K562 (cell line): ENCODE measurements around the gene NDUFB10. TPM values are rescaled to one million over a fixed set of nuclear protein-coding genes. Genes with fewer than 3 reads are reported as not detected.

Experiments used
- AFF4 ChIP-seq: sonication (generic); formaldehyde crosslinking; IDR thresholded peaks from 2 replicates; pipeline ENCODE4 v1.8.0; 2023; ENCODE audit warnings: mild to moderate bottlenecking, missing genetic modification reagents
- ATF3 ChIP-seq, 2 experiments: fragments of 450-650 bp in 1 of 2; sonication (generic) in 1 of 2; formaldehyde crosslinking in 1 of 2; IDR thresholded peaks in 1 of 2; conservative IDR thresholded peaks in 1 of 2; 2 replicates each; pipeline versions ENCODE4 v1.6.1 to v1.8.1; 2016 to 2023; ENCODE audit warnings: mild to moderate bottlenecking in 2 of 2, moderate library complexity in 2 of 2, inconsistent platforms in 1 of 2, missing genetic modification reagents in 1 of 2
- CBFA2T3 ChIP-seq: fragments of 450-650 bp; IDR thresholded peaks from 2 replicates; pipeline ENCODE4 v1.6.1; 2017
- CBFB ChIP-seq: sonication (generic); formaldehyde crosslinking; IDR thresholded peaks from 2 replicates; pipeline ENCODE4 v1.4.0; 2020; ENCODE audit warnings: mild to moderate bottlenecking, missing genetic modification reagents
- GTF2E2 ChIP-seq: fragments of 200-800 bp; sonication (Bioruptor generic); IDR thresholded peaks from 2 replicates; pipeline ENCODE4 v1.6.1; 2016; ENCODE audit warnings: missing genetic modification characterization, missing compliant biosample characterization
- IFI16 ChIP-seq: fragments of 250-450 bp; sonication (Bioruptor Pico); IDR thresholded peaks from 2 replicates; pipeline ENCODE4 v2.1.2; 2022; ENCODE audit warnings: mild to moderate bottlenecking, inconsistent platforms
- MED1 ChIP-seq: sonication (generic); formaldehyde crosslinking; IDR thresholded peaks from 2 replicates; pipeline ENCODE4 v1.8.1; 2023; ENCODE audit warnings: missing genetic modification reagents, borderline replicate concordance
- MEF2D ChIP-seq: conservative IDR thresholded peaks from 2 replicates; pipeline ENCODE4 v1.6.1; 2016; ENCODE audit warnings: low read depth, missing genetic modification characterization, missing compliant biosample characterization
- MTF1 ChIP-seq: fragments of 250-450 bp; sonication (Bioruptor Pico); IDR thresholded peaks from 2 replicates; pipeline ENCODE4 v1.9.0; 2021; ENCODE audit warnings: moderate library complexity, mild to moderate bottlenecking, inconsistent platforms, borderline replicate concordance
- NR2C2 ChIP-seq, 2 experiments: fragments of 200-800 bp in 1 of 2; sonication (Bioruptor generic) in 1 of 2; sonication (generic) in 1 of 2; formaldehyde crosslinking in 1 of 2; IDR thresholded peaks; 2 replicates each; pipeline versions ENCODE4 v1.6.1 to v1.8.0; 2016 to 2022; ENCODE audit warnings: mild to moderate bottlenecking in 1 of 2, missing compliant biosample characterization in 1 of 2, missing genetic modification characterization in 1 of 2, missing genetic modification reagents in 1 of 2
- NRF1 ChIP-seq, 2 experiments: fragments of 450-650 bp; IDR thresholded peaks in 1 of 2; conservative IDR thresholded peaks in 1 of 2; 2 replicates each; pipeline ENCODE4 v1.6.1; 2014; ENCODE audit warnings: mild to moderate bottlenecking in 2 of 2
- SMAD4 ChIP-seq: fragments of 250-450 bp; sonication (Bioruptor Pico); conservative IDR thresholded peaks from 2 replicates; pipeline ENCODE4 v1.8.0; 2021; ENCODE audit warnings: inconsistent platforms, mild to moderate bottlenecking, moderate library complexity
- THAP12 ChIP-seq: fragments of 250-450 bp; sonication (Bioruptor Pico); IDR thresholded peaks from 2 replicates; pipeline ENCODE4 v1.9.0; 2021; ENCODE audit warnings: mild to moderate bottlenecking, inconsistent platforms
- ZNF133 ChIP-seq: fragments of 250-450 bp; sonication (Bioruptor Pico); IDR thresholded peaks from 2 replicates; pipeline ENCODE4 v1.4.0; 2020; ENCODE audit warnings: mild to moderate bottlenecking
- ZNF134 ChIP-seq: fragments of 250-450 bp; sonication (Bioruptor Pico); conservative IDR thresholded peaks from 2 replicates; pipeline ENCODE4 v1.4.0; 2020
- ZNF212 ChIP-seq: fragments of 450-650 bp; formaldehyde crosslinking; IDR thresholded peaks from 2 replicates; pipeline ENCODE4 v1.4.0; 2020; ENCODE audit warnings: mild to moderate bottlenecking
- ZNF384 ChIP-seq: IDR thresholded peaks from 2 replicates; pipeline ENCODE4 v1.6.1; 2012; ENCODE audit warnings: low read depth, low read length, improper control_type of control experiment
- ZNF449 ChIP-seq: fragments of 250-450 bp; sonication (Bioruptor Pico); IDR thresholded peaks from 2 replicates; pipeline ENCODE4 v1.8.0; 2022; ENCODE audit warnings: moderate library complexity, mild to moderate bottlenecking, inconsistent platforms
- ZNF696 ChIP-seq: fragments of 250-450 bp; sonication (Bioruptor Pico); conservative IDR thresholded peaks from 2 replicates; pipeline ENCODE4 v1.4.0; 2020; ENCODE audit warnings: mild to moderate bottlenecking, moderate library complexity
- polyA plus RNA-seq, 8 experiments: library from polyadenylated mRNA; depleted of rRNA in 4 of 8; stranded (reverse) in 5 of 8; unstranded in 3 of 8; fragments of >200 nt; fragmentation: Nextera tagmentation in 2 of 8; fragmentation: Illumina TruSeq in 1 of 8; extraction: Ambion mirVana in 2 of 8; extraction: Trizol in 1 of 8; gene quantifications; 2 replicates each; pipeline versions ENCODE4 v1.2.1 to v1.2.3, GENCODE V29; 2011 to 2014; ENCODE audit warnings: inconsistent platforms in 1 of 8, missing spikeins in 1 of 8
- total RNA-seq, 7 experiments: library from RNA; depleted of rRNA in 6 of 7; stranded (reverse); fragments of >200 nt in 6 of 7; fragmentation: Illumina TruSeq in 2 of 7; extraction: Trizol in 2 of 7; gene quantifications; 2 replicates each; pipeline versions ENCODE4 v1.2.1 to v1.2.3, GENCODE V29; 2011 to 2021; ENCODE audit warnings: low replicate concordance in 1 of 7

Gene NDUFB10
- total and polyA plus RNA-seq, 9 of the 15 experiments (the other 6 are each of a cell fraction or from before 2014, with no cell fraction given): 69.3 to 527 (median 161) TPM

GRCh38 chr16:1959269-1960039 lies at the start of gene NDUFB10 (continued):
- TF ChIP-seq ATF3 (IDR thresholded peaks at IDR 0.05) (no peak), ATF3 (CRISPR knock-in tag; conservative IDR thresholded peaks at IDR 0.05) (peak; percentile 44; the same call in 1 of the 2 replicates), CBFB (CRISPR knock-in tag) (0 out of 2 replicates have a peak, but pooled peaks have one; percentile 65), ZNF133 (CRISPR knock-in tag) (no peak), NRF1 (conservative IDR thresholded peaks at IDR 0.05 in 1 of 2, IDR thresholded peaks at IDR 0.05 in 1 of 2) (peak; percentile 93 to 94), AFF4 (CRISPR knock-in tag) (peak; percentile 62; the same call in 1 of the 2 replicates), SMAD4 (CRISPR knock-in tag) (peak; percentile 82), ZNF696 (no peak), CBFA2T3 (no peak), MTF1 (CRISPR knock-in tag) (no peak), ZNF212 (CRISPR knock-in tag) (peak; percentile 5; the same call in 1 of the 2 replicates), NR2C2 (CRISPR knock-in tag; IDR thresholded peaks at IDR 0.05) (peak; percentile 79), NR2C2 (tag; IDR thresholded peaks at IDR 0.05) (peak; percentile 85), ZNF384 (no peak), MEF2D (tag) (no peak), MED1 (no peak), ZNF134 (no peak), ZNF449 (CRISPR knock-in tag) (no peak), IFI16 (CRISPR knock-in tag) (no peak), GTF2E2 (tag) (no peak), THAP12 (CRISPR knock-in tag) (peak; percentile 78)
